BE2C (cell line): Measurements from ENCODE around the gene SSH3.

Experiments
- DNase-seq: peaks from one replicate; pipeline ENCODE4 v3.0.0-alpha.2; 2020
- H3K27me3 ChIP-seq: fragments of 250-450 bp; sonication (Bioruptor Pico); 2 replicates; pipeline ENCODE4 v1.5.1; 2020; ENCODE audit warnings: mild to moderate bottlenecking
- H3K36me3 ChIP-seq: fragments of 250-450 bp; sonication (Bioruptor Pico); 2 replicates; pipeline ENCODE4 v1.5.1; 2020; ENCODE audit warnings: mild to moderate bottlenecking
- H3K4me1 ChIP-seq: fragments of 250-450 bp; sonication (Bioruptor Pico); 2 replicates; pipeline ENCODE4 v1.5.1; 2020
- H3K4me3 ChIP-seq: 2 replicates; pipeline ENCODE4 v1.5.1; 2011; ENCODE audit warnings: low read depth, low read length
- H3K9me3 ChIP-seq: fragments of 250-450 bp; sonication (Bioruptor Pico); 2 replicates; pipeline ENCODE4 v1.5.1; 2020
- CTCF ChIP-seq: IDR thresholded peaks from 2 replicates; pipeline ENCODE4 v1.5.1; 2012; ENCODE audit warnings: mild to moderate bottlenecking, low read depth, low read length

SSH3 gene

DNA sequence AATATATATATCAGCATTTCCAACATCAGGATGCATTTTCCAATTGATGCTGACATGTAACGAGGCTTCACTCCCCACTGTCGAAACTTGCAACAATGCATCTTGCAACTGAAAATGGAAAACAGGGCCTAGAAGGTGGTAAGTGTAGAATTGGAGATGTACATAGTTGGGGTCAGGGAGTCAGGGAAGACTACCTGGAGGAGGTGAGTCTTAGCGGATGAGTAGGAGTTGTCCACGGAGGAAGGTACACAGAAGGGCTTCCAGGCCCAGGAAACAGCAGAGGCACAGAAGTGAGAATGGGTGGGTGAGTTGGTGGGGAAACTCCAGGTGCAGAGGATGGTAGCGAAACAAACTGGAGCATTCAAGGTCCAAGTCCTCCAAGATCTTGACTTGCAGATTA lies 39.1 kb upstream of the SSH3 start:
- Histone ChIP-seq H3K4me1 (peaks cover 13% of the 10 kb centered on the region), H3K9me3 (no peaks in the 10 kb centered on the region), H3K4me3 (no peak overlapping the region), H3K27me3 (no peaks in the 10 kb centered on the region), H3K36me3 (peaks cover 4% of the 10 kb centered on the region)
- no peak for TF ChIP-seq CTCF
- DNase-seq: no peak

DNA sequence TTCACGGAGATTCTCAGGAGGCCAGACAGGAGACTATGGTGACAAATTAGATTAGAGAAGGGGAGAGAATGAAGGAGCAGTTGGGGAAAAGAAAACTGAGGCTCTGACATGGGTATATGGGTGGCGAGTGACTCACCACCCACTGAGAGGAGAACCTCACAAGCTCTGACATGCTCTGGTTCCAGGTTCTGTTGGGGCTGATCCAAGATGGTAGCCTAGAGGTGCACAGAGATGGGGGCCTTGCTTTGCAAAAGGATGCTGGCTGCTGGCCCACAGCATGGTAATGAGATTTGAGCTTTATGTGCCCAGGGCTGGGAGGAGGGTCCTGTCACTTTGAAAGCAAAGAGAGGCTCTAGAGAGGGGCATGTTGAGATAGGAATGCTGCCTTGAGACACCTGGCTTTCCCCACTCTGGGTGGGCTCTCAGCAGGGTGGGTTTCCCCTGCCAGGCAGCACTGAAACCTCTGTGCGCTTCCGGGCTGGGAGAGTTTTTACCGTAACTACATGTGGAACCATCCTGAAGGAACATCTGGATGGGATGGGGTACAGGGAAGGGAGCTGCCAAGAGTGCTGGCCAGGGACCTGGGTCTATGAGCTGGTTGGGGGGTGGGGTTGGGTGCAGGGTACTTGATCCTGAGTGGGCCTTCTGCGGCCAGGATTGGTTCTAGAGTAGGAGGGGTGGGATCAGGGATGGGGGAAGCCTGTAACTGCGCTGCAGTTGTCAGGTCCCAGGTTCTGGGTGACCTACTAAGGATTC lies 38.3 kb upstream of the SSH3 start:
- H3K4me1 ChIP-seq: peaks cover 20% of the 10 kb centered on the region
- no peak for DNase-seq
- no peaks in the 10 kb centered on the region for H3K27me3 ChIP-seq
- H3K4me3 ChIP-seq: no peak overlapping the region
- no peak for TF ChIP-seq CTCF
- H3K9me3 ChIP-seq: no peaks in the 10 kb centered on the region
- H3K36me3 ChIP-seq: peaks cover 4% of the 10 kb centered on the region

DNA sequence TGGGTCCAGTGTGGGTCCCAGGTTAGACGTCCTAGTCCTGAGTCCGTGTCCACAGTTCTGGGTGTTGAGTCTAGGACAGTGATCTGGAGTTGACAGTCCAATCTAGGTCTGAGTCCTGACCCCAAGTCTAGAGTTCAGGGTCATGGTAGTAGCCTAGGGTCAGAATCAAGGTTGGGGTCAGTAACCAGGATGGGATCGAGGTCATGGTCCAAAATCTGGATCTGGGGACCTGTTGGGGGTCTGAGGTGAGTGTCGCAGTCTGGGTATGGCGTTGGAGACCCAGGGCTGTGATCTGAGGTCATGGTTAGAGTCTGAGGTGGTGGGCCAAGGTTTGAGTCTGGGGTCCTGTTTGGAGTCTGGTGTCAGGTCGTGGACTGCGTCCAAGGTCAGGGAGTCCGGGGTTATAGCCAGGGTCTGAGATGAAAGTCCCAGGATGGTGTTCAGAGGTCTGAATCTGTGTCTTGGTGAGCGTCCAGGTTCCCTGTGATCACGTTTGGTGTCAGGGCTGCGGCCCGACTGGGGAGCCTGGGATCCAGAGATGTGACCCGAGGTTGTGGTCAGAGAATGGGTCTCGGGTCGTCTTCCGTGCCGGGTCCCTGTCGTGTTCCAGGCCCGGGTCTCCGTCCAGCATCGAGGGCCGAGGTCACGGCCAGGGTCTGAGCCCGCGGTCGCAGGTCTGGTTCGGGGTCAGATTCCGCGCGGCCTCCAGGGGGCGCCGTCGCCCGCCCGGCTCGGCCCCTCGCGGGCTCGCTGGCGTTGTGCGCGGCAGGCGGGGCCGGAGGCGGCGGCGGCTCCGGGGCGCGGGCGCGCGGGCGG lies 37.5 kb upstream of the SSH3 start:
- peak; percentile 80 for DNase-seq
- peak; percentile 60 for TF ChIP-seq CTCF
- Histone ChIP-seq H3K4me1 (peaks cover 27% of the 10 kb centered on the region), H3K9me3 (no peaks in the 10 kb centered on the region), H3K27me3 (no peaks in the 10 kb centered on the region), H3K36me3 (peaks cover 7% of the 10 kb centered on the region), H3K4me3 (peak overlapping the region; percentile 19; the same call in 1 of the 2 replicates)

GRCh38 chr11:67266449-67267187 lies 36.7 kb upstream of the SSH3 start, which contains the start of gene GRK2:
Gene GRK2, plus strand, starts transcription at chr11:67266473. Its CDS starts 227 bp downstream, at chr11:67266700.
- H3K27me3 ChIP-seq: no peaks in the 10 kb centered on the region
- peak; percentile 58 for DNase-seq
- no peaks in the 10 kb centered on the region for H3K9me3 ChIP-seq
- no peak for TF ChIP-seq CTCF
- H3K36me3 ChIP-seq: peaks cover 8% of the 10 kb centered on the region
- peak within 1 kb of the TSS; percentile 89 for H3K4me3 ChIP-seq
- H3K4me1 ChIP-seq: peaks cover 34% of the 10 kb centered on the region

DNA sequence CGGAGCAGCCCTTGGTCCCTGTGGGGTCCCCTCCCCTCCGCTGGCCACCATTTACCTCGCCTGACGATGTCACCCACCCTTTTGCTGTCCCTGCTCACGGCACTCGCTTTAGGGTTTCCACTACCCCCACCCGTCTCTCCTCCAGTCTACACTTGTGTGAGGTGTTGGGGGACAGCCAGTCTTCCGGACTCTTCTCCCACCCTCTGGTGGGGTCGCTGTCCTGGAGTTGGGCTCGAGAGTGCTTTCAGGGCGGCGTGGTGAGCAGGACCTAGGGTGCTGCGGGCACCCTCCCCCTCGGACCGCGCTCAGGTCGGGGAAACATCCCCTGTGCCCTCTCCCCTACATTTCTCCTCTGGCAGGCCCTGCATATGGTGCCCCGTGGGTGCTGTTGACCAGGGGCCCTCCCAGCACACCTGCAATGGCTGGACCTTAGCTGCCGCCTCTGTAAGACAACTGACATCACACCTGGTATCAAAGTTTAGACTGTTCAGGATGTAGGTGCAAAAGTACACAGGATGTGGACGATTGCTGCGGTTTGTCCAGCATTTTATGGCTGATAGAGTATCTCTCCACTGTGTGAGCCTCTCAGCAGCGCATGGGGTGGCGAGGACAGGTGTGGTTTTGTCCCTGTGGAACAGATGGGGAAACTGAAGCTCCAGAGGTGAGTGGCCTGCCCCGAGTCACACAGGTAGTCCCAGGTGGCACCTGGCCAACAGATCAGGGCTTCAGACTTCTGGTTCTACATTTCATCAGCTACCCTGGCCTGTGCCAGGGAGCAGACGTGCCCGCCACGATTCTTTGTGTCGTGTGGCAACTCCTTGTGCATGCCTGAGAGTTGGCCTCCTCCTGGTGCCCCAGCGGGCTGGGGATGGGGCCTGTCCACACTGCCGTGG lies 35.9 kb upstream of the SSH3 start:
- Histone ChIP-seq H3K9me3 (no peaks in the 10 kb centered on the region), H3K36me3 (peaks cover 16% of the 10 kb centered on the region), H3K4me3 (peak overlapping the region; percentile 89), H3K4me1 (peaks cover 36% of the 10 kb centered on the region), H3K27me3 (no peaks in the 10 kb centered on the region)
- DNase-seq: no peak
- no peak; the same call in 1 of the 2 replicates for TF ChIP-seq CTCF
